NCI-H2081 treated with DMSO at 0.1 percent for 48 hours (cell line): ENCODE results near the gene PLK1.

ENCODE experiments used
- DNase-seq: peaks from one replicate; lab custom pipeline; 2025; lab: John Stamatoyannopoulos, UW

PLK1 gene

GRCh38 chr16:23679986-23680336 is 1.3 kb downstream of the PLK1 start:
- DNase-seq: no peak

DNA sequence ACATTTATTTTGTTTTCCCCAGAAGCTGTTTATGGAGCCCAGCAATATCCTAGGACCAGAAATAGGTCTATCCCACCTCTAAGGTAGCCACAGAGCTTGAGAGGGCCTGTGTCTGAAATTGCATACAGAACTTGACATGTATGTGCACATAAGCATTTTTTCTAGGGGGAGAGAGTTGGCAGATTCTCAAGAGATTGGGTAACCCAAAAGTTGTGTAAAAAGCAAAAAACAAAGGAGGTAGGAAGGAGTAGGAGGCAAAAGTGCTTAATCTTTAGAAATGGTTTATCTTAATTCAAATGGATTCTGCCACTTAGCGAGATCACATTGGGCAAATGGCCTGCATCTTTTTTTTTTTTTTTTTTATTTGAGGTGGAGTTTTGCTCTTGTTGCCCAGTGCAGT is 3.5 kb downstream of the PLK1 start:
- DNase-seq: no peak

DNA sequence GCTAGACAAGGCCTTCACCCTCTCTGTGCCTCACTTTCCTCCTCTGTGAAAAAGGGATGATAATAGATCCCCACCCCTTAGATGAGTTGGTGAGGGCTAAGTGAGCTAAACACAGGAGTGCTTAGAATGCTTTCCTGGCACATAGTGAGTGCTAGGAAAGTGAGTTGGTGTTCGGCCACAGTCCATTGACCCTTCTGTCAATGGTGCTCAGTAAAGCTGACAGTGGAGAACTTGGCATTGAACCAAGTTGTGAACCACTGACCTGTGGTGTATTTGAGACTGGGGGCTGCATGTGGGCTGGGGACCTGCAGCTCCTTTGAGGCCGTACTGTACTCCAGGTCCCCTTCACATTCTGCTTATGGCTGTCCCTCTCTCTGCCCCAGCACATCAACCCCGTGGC is 4.8 kb downstream of the PLK1 start:
- DNase-seq: no peak

DNA sequence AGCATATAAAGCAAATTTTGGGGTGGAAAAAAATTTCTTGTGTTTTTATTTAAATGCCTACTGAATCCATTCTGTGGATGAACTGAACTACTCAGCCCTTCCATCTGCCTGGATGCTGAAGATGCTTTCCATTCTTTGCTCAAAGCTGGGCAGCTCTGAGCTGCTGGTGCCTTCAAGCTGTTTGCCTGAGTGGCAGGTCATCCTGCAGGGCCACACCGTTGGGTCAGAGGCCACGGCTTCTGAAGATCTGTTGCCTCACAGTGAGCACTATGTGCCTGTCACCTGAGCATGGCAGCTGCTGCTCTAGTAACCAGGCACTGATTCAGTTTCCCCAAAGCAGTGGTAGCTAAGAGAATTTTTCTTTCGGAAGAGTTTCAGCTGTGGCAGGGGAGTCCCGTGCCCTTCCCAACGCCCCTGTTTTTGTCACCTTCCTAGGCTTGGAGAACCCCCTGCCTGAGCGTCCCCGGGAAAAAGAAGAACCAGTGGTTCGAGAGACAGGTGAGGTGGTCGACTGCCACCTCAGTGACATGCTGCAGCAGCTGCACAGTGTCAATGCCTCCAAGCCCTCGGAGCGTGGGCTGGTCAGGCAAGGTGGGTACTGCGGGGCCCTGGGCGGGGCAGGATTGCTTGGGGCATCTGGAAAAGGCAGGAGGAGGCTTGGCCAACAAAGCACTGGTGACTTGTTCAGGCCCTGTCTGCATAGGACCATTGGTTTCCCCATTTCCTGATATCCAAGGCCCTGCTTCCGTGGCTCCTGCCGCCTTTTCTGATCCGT is 8.5 kb downstream of the PLK1 start:
- DNase-seq: no peak

DNA sequence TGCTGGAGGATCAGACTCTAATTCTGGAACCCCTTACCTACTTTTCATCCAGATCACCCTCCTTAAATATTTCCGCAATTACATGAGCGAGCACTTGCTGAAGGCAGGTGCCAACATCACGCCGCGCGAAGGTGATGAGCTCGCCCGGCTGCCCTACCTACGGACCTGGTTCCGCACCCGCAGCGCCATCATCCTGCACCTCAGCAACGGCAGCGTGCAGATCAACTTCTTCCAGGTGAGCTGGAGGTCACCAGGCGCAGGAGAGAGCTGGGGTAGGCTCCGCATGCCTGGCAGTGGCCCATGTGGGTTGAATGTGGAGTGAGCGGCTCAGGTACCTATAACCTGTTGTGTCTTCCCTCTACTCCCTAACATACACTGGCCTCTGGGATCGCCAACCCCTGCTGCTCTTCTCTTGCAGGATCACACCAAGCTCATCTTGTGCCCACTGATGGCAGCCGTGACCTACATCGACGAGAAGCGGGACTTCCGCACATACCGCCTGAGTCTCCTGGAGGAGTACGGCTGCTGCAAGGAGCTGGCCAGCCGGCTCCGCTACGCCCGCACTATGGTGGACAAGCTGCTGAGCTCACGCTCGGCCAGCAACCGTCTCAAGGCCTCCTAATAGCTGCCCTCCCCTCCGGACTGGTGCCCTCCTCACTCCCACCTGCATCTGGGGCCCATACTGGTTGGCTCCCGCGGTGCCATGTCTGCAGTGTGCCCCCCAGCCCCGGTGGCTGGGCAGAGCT is 10.9 kb downstream of the PLK1 start:
- no peak for DNase-seq

- DNase-seq: no peak
These were observed 12.2 kb downstream of the PLK1 start for GRCh38 chr16:23690771-23691482.

- no peak for DNase-seq
These were observed 12.9 kb downstream of the PLK1 start for GRCh38 chr16:23691483-23692189.

- DNase-seq: no peak
These were observed 13.6 kb downstream of the PLK1 start for GRCh38 chr16:23692190-23692837.

GRCh38 chr16:23694265-23694643 is 15.6 kb downstream of the PLK1 start:
- no peak for DNase-seq

DNA sequence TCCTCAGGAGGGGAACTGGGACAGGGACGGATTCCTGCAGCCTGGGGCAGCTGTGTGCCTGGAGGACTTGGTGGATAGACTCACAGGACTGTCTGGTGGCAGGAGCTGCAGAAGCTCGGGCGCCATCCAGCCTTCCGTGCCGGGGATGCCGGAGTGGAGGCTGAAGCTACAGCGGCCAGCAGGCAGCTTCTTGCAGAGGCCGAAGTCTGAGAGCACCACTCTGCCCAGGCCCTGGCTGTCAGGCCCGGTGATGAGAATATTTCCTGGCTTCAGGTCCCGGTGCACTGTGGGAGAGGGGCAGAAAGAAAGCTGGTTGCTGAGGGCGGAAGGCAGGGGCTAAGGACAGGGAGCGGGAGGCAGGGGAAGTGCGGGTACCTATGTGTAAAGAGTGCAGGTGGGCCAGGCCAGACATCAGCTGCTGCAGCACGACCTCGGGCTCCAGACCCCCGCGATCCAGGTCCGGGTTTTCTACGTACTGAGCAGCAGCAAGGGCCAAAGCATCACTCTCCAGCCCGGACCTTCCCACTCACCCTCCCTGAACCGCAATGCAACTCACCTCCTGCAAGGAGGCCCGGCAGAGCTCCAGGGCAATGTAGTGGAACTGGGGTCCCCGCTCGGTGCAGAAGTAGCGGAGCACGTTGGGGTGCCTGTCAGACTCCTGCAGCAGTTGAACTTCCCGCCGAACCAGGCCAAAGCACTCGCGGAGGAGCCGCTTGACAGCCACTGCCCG is 16.1 kb downstream of the PLK1 start:
- DNase-seq: no peak

GRCh38 chr16:23695756-23696155 is 17.1 kb downstream of the PLK1 start:
- DNase-seq: no peak

GRCh38 chr16:23699100-23699499 is 20.4 kb downstream of the PLK1 start:
- DNase-seq: no peak

GRCh38 chr16:23700093-23700492 is 21.4 kb downstream of the PLK1 start:
- no peak for DNase-seq

- DNase-seq: no peak
These were observed 21.8 kb downstream of the PLK1 start for GRCh38 chr16:23700509-23700908.

GRCh38 chr16:23701045-23701444 is 22.4 kb downstream of the PLK1 start:
- no peak for DNase-seq

- DNase-seq: no peak
These were observed 24.3 kb downstream of the PLK1 start for GRCh38 chr16:23702951-23703350.

- DNase-seq: no peak
These were observed 26.3 kb downstream of the PLK1 start for GRCh38 chr16:23704772-23705516.

GRCh38 chr16:23705517-23705902 is 26.8 kb downstream of the PLK1 start:
- no peak for DNase-seq

- no peak for DNase-seq
These were observed 27.8 kb downstream of the PLK1 start for GRCh38 chr16:23706439-23706838.

GRCh38 chr16:23709536-23709935 is 30.8 kb downstream of the PLK1 start:
- no peak for DNase-seq

- no peak for DNase-seq
These were observed 31.3 kb downstream of the PLK1 start for GRCh38 chr16:23710008-23710407.
